ENCODE measurements around the gene CTSW.
"Not testable (repeated sequence)": the region's sequence is repeated elsewhere in the genome, so short reads cannot be mapped to it uniquely, and the experiment has no call there.

CTSW gene

DNA sequence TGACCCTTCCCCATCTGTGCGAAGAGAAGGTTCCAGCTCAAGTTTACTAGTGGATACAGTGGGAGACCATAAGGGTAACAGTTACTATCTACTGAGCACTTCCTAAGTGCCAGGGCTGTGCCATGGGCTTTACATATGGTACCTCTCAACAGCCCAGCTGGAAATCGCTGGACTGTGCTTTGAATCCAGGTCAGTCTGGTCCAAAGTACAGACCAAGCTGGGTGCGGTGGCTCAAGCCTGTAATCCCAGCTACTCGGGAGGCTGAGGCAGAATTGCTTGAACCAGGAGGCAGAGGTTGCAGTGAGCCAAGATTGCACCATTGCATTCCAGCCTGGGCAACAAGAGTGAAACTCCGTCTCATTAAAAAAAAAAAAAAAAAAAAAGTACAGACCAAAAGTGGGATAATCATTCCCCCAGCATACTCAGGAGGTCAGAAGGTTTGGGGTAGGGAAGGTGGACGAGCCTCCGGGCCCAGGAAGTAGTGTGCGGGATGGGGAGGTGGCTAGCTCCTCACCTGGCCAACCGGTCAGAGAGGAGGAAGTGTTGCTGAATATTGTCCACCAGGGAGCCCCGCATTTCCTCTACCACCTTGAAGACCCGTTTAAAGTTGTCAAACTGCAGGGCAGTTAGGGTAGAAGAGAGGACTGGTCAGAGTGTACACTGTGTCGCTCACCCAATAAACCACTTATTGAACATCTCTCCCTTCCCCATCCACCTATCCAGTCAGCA is 6.3 kb downstream of the CTSW start:
- Mint-ChIP-seq H3K4me1 (peaks cover 62% of the 10 kb centered on the region), H3K36me3 (peaks cover 34% of the 10 kb centered on the region), H3K27me3 (no peaks in the 10 kb centered on the region), H3K27ac (peak overlapping the region; percentile 48), H3K9me3 (no peaks in the 10 kb centered on the region), H3K4me3 (no peak overlapping the region)
- no peak for ATAC-seq

DNA sequence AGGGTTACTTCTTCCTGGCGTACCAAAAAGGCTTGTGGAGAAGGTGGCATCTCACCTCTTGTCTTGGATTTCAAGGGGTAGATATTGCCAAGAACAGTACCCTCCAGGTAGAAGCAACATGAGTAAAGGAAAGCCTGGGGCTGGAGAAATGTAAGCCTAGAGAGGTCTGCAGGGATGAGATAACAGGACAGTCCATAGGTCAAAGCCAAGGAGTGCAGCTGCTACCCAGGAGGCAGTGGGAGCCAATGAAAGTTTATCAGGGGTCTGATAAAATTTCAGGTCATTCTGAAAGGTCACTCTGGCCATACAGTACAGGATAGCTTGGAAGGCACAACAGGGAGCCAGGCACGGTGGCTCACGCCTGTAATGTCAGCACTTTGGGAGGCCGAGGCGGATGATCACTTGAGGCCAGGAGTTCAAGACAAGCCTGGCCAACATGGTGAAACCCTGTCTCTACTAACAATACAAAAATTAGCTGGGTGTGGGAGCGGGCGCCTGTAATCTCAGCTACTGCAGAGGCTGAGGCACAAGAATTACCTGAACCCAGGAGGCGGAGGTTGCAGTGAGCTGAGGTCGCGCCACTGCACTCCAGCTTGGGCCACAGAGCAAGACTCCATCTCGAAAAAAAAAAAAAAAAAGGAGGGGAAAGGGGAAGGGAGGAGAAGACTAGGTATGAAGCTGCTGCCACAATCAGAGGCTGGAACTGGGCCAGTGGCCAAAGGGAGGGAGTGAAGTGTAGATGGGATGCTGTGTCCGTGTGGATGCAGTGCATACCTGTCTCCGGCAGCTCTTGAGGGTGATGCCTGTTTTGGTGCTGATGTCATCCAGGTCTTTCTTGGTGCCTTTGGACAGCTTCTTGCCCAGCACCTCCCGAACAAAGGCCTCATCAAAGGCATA is 7.4 kb downstream of the CTSW start:
- Mint-ChIP-seq H3K4me1 (peaks cover 65% of the 10 kb centered on the region), H3K4me3 (peak overlapping the region; percentile 83), H3K27ac (peak overlapping the region; percentile 92), H3K36me3 (peaks cover 29% of the 10 kb centered on the region), H3K27me3 (no peaks in the 10 kb centered on the region), H3K9me3 (no peaks in the 10 kb centered on the region)
- no peak for ATAC-seq

DNA sequence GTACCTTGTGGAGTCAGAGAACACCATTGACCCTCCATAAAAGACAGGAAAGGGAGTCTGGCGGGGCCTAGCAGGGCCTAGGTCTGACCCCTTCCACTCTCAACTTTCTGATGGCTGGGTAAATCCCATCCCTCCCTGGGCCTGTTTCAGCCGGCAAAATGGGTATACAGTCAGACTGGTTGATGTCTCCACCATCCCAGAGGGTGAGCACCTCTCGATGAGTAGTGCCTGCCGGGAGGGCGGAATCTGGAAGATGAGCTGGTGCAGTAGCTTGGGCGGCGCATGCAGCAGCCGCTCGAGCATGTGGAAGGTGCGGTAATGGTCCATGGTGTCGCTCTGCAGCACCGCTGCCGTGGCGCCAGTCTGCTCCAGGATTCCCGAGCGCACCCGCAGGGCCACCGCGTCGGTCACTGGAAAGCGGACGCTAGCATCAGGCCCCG is 8.1 kb downstream of the CTSW start:
- Mint-ChIP-seq H3K4me3 (peak overlapping the region; percentile 83), H3K27ac (peak overlapping the region; percentile 92), H3K4me1 (peaks cover 71% of the 10 kb centered on the region), H3K36me3 (peaks cover 23% of the 10 kb centered on the region), H3K27me3 (no peaks in the 10 kb centered on the region), H3K9me3 (no peaks in the 10 kb centered on the region)
- no peak for ATAC-seq

DNA sequence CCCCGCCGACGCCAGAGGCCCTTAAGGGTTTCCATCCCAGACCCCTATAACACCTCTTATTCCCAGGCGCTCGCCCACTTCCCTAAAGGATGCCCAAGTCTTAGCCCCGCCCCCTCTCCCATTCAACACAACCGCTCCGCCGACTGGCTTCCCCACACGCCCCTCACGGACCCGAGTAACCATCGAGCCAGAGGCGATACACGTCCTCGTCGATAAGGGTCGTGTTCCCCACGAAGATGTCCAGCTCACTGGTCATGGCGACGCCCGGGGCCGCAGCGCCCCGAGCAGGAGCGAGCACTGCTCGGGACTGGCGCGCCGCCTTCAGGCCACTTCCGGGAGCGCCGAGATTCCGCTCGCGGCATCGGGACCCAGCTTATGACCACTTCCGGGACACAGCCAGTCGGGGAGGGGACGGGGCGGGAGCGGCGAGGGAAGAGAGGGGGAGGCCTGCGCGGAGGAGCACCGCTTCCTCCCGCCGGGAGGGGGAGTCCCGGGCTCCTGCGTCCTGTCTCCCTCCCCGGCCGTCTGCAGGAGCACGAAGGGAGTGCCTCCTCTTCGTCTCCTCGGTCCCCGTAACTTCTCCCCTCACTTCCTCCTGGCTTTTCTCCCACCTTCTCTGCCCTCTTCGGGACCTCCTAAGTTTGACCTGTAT is 8.7 kb downstream of the CTSW start, which contains the start of gene FIBP:
TSS of gene FIBP (minus strand) at position 309 of the 652 bp plus-strand sequence. CDS start at position 256, 53 bp downstream.
- H3K27me3 Mint-ChIP-seq: no peaks in the 10 kb centered on the region
- peak; percentile 80 for ATAC-seq
- peak within 1 kb of the TSS; percentile 92 for H3K27ac Mint-ChIP-seq
- H3K9me3 Mint-ChIP-seq: no peaks in the 10 kb centered on the region
- H3K36me3 Mint-ChIP-seq: peaks cover 22% of the 10 kb centered on the region
- H3K4me3 Mint-ChIP-seq: peak within 1 kb of the TSS; percentile 83
- H3K4me1 Mint-ChIP-seq: peaks cover 77% of the 10 kb centered on the region

DNA sequence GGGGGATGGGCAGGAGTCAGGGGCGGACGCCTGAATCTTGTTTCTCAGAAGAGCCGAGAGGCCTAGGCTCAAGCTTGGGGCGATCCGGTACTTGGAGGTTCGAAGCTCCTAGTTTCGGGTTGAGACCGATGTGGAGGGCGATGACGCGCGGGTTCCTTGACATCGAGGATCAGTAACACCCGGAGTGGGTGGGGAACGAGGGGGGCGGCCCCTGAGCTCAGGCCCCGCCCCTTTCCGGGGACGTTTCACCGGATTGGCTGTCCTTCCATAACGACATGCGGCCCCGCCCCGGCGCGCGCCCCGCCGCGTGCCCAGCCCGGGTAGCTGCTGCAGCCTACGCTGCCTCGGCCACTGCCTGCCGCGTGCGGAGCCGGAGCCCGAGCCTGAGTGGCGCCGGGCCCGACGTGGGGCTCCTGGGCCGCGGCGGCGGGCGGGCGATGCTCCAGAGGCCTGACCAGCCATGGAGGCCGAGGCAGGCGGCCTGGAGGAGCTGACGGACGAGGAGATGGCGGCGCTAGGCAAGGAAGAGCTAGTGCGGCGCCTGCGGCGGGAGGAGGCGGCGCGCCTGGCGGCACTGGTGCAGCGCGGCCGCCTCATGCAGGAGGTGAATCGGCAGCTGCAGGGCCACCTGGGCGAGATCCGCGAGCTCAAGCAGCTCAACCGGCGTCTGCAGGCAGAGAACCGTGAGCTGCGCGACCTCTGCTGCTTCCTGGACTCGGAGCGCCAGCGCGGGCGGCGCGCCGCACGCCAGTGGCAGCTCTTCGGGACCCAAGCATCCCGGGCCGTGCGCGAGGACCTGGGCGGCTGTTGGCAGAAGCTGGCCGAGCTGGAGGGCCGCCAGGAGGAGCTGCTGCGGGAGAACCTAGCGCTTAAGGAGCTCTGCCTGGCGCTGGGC is 10.9 kb downstream of the CTSW start, which contains the start of gene CCDC85B:
TSS of gene CCDC85B (plus strand) at position 350 of the 895 bp plus-strand sequence. CDS start at position 461, 111 bp downstream.
- H3K4me3 Mint-ChIP-seq: peak within 1 kb of the TSS; percentile 83
- peak; percentile 86 for ATAC-seq
- H3K36me3 Mint-ChIP-seq: peaks cover 7% of the 10 kb centered on the region
- H3K27ac Mint-ChIP-seq: peak within 1 kb of the TSS; percentile 92
- H3K9me3 Mint-ChIP-seq: no peaks in the 10 kb centered on the region
- H3K27me3 Mint-ChIP-seq: no peaks in the 10 kb centered on the region
- H3K4me1 Mint-ChIP-seq: peaks cover 81% of the 10 kb centered on the region

DNA sequence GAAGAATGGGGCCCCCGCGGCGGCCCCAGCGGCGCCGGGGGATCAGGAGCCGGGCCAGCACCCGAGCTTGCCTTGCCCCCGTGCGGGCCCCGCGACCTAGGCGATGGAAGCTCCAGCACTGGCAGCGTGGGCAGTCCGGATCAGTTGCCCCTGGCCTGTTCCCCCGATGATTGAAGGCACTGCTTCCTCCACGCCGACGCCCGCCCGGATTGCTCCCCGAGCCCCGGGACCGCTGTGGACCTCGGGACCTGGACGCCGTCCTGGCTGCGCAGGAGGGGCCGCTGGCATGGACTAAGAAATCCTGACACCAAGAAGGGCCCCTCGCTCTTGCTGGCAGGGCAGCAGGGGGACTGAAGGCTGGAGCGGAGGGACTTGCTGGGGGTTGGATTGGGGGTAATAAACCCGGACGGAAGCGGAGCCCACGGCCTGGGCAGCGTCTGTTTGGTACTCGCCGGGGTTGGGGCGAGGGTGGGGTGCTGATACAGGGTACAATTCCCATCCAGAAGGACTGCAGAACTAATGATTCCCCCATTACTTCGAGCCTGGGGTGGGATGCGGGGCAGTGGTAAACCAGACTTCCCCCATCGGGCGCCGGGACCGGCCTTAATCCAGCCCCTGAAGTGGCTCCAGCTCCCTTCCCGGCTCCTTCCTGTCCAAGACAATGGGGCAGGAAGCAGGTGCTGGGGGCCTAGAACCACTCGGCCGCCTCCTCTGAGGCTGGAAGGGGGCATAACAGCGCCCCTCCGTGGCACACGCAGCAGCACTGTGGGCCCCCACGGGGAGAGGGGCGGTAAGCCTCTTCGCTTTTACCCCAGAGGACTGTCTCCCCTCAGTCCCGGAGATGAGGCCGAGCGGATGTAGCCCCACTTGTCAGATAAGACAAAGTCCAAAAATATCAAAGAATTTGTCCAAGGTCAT is 11.8 kb downstream of the CTSW start:
- peak overlapping the region; percentile 92 for H3K27ac Mint-ChIP-seq
- no peak for ATAC-seq
- H3K36me3 Mint-ChIP-seq: peaks cover 4% of the 10 kb centered on the region
- H3K27me3 Mint-ChIP-seq: no peaks in the 10 kb centered on the region
- peaks cover 86% of the 10 kb centered on the region for H3K4me1 Mint-ChIP-seq
- H3K9me3 Mint-ChIP-seq: no peaks in the 10 kb centered on the region
- H3K4me3 Mint-ChIP-seq: peak overlapping the region; percentile 83

DNA sequence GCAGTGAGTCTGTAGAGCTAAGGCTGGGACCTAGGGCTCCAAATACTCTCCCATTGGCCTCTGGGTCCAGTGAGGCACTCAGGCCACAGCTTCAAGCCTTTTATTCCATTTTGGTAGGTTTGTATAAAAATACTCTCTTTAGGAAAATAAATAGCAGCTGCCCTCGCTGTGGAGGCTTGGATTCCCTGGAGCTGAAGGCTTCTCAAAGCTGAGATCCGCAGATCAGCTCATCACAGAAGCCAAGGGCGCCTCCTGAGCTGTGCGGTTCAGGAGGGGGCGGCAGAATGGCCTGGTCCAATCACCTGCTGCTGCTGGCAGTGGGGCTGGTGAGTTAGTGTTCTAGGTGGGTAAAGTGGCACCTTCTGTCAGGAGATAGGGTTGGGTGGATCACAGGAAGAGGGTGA is 12.5 kb downstream of the CTSW start:
- peak overlapping the region; percentile 83 for H3K4me3 Mint-ChIP-seq
- H3K4me1 Mint-ChIP-seq: peaks cover 83% of the 10 kb centered on the region
- H3K27ac Mint-ChIP-seq: peak overlapping the region; percentile 92
- not testable (repeated sequence) for ATAC-seq, H3K36me3 Mint-ChIP-seq, H3K9me3 Mint-ChIP-seq, H3K27me3 Mint-ChIP-seq

DNA sequence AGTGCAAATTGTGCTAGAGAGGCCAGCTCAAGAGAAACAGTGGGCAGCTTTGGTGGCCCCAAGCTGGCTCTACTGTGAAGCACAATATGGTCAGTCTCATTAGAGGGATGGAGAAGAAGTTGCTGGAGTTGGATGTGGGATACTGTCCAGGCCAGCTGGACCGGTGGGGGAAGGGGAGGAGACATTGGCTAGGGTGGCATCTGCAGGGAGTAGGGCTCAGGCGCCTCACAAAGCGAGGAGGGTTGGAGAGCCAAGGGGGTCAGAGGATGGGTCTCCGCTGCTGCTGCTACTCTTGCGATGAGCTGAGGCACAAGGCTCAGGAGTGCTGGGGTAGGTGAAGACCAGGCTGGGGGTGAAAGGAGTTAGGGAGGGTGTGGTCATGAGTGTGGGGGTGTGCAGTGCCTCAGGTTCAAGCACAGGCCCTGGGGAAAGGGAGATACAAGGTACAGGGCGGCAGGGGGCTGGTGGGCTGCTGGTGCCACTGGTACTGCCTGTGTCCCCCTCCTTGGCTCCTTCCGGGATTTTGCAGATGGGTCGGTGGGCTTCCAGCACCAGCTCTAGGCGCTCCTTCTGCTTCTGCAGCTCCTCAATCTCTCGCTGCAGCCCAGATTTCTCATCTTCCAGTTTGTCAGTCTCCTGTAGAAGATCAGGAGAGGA is 13.2 kb downstream of the CTSW start:
- ATAC-seq: no peak
- Mint-ChIP-seq H3K4me1 (peaks cover 77% of the 10 kb centered on the region), H3K4me3 (peak overlapping the region; percentile 83), H3K27ac (peak overlapping the region; percentile 92), H3K9me3 (no peaks in the 10 kb centered on the region), H3K36me3 (no peaks in the 10 kb centered on the region), H3K27me3 (no peaks in the 10 kb centered on the region)

DNA sequence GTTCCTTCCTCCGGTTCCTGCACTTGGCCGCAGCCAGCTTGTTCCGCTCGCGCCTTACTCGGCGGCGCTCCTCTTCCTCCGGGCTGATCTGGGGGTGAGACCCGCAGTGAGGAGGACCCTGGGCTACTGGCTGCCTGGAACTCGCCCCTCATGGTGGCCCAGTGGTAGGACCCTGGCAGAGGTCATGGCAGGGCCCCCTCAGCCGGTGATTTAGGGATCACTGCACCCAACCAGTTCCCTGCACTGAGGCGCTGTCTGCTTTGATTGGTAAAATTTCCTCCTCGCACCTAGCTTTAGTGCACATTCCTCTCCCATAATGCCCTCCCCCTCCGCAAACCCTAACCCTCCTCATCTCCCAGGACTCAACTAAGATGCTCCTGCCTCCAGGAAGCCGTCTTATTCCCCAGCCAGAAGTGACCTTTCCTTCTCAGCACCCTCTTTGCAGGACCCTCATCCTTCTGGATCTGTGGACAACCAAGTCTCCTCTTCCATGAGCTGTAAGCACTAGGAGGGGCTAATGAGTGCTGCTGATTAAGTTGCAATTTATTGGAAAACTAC is 14.5 kb downstream of the CTSW start:
- H3K4me3 Mint-ChIP-seq: peak overlapping the region; percentile 83
- H3K27ac Mint-ChIP-seq: peak overlapping the region; percentile 92
- ATAC-seq: no peak
- no peaks in the 10 kb centered on the region for H3K27me3 Mint-ChIP-seq
- H3K9me3 Mint-ChIP-seq: no peaks in the 10 kb centered on the region
- no peaks in the 10 kb centered on the region for H3K36me3 Mint-ChIP-seq
- peaks cover 64% of the 10 kb centered on the region for H3K4me1 Mint-ChIP-seq

DNA sequence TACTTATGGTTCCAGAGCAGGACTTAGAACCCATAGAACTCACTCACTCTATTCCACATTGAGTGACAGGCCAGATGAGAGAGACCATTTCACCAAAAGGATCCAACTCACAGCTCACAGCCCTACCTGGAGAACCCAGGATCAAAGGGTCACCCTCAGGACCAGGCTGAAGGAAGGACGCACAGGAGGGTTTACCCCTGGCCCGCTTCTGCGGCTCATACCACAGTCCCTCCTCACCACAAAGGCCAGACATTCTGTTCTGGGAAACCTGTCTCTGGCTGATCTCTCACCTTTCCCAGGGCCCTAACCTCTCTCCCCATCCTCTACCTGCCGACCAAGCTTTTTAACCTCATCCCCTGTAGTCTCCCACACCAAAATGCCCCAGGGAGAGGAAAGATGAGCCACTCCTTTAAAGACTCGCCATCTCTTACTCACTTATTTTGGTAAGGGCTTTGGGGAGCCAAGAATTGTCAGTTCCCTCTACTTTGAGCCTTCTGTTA is 15.9 kb downstream of the CTSW start:
- H3K9me3 Mint-ChIP-seq: no peaks in the 10 kb centered on the region
- no peaks in the 10 kb centered on the region for H3K27me3 Mint-ChIP-seq
- H3K27ac Mint-ChIP-seq: peak overlapping the region; percentile 92
- H3K4me1 Mint-ChIP-seq: peaks cover 52% of the 10 kb centered on the region
- H3K4me3 Mint-ChIP-seq: no peak overlapping the region
- H3K36me3 Mint-ChIP-seq: no peaks in the 10 kb centered on the region
- ATAC-seq: no peak

DNA sequence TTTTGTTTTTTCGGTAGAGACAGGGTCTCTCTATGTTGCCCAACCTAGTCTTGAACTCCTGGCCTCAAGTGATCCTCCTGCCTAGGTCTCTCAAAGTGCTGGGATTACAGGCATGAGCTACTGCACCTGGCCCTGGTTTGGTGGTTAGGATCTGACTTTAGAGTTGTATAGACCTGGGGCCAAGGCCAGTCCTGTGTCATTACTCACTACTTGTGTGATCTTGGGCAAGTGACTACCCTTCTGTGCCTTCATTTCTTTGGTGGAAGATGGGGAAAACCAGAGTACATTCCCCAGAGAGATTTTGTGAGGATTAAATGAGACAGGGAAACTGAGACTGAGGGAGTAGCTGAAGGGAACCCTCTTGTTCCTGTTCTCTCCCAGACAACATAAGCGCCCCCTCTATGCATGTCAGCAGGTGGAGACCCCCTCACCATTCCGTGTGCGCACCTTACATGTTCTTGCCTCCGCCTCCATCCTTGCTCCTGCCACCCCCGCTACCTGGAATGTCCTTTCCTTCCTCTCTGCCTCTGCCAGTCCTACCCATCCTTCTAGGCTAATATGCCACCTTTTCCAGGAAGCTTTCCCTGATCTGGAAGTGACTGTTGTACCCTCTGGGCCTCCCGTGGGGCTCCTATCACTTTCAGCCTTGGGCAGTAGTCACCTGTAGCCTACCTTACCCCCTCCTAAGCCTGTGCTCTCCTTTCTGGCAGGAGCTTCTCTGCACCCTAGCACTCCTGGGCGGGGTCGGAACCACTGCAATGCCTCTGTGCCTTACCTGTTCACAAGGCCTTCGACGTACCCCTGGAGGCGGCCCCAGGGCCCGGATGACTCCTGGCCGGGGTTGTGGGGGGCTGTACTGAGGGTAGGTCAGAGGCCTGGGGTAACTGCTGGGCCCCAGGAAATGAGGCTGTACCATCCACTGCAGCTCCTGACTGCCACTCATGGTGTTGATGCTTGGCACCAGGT is 16.7 kb downstream of the CTSW start:
- H3K36me3 Mint-ChIP-seq: no peaks in the 10 kb centered on the region
- peak overlapping the region; percentile 92 for H3K27ac Mint-ChIP-seq
- H3K4me3 Mint-ChIP-seq: no peak overlapping the region
- ATAC-seq: no peak
- no peaks in the 10 kb centered on the region for H3K27me3 Mint-ChIP-seq
- H3K9me3 Mint-ChIP-seq: no peaks in the 10 kb centered on the region
- peaks cover 54% of the 10 kb centered on the region for H3K4me1 Mint-ChIP-seq

DNA sequence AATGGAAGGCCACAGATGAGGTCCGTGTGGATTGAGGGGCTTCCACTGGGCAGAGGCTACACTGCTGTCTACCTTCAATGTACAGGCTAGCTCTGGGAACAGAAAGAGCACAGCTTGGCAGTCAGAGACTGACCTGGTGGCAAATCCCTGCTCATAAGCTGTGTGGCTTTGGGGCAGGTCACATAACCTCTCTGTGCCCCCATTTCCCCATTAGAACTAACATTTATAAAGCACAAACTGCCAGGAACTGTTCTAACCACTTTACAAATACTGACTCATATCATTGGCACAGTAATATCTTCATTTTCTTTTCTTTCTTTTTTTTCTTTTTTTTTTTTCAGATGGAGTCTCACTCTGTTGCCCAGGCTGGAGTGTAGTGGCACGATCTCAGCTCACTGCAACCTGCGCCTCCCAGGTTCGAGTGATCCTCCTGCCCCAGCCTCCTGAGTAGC is 17.4 kb downstream of the CTSW start:
- Mint-ChIP-seq H3K4me1 (peaks cover 47% of the 10 kb centered on the region), H3K4me3 (no peak overlapping the region), H3K27ac (no peak overlapping the region), H3K27me3 (peaks cover 6% of the 10 kb centered on the region), H3K36me3 (no peaks in the 10 kb centered on the region), H3K9me3 (no peaks in the 10 kb centered on the region)
- no peak for ATAC-seq

Data from stimulated activated memory B cell treated with anti-CD40 and anti-IgM and Interleukin-4, amounts not matched to agents 10 μg/mL and 1 μg/mL and 100 μg/mL, for 72 hours (primary cell).